KMS-11 (cell line): ENCODE measurements around the gene FAM219A.

Experiments used
- H2AFZ ChIP-seq: fragments of 200-600 bp; sonication (generic); 2 replicates; pipeline ENCODE4 v1.6.1; 2016; ENCODE audit warnings: antibody characterized with exemption, mixed run types, low read depth
- H3K27ac ChIP-seq: fragments of 200-600 bp; sonication (generic); 2 replicates; pipeline ENCODE4 v1.6.1; 2016; ENCODE audit warnings: mild to moderate bottlenecking, mixed run types
- H3K27me3 ChIP-seq: fragments of 200-600 bp; sonication (generic); 2 replicates; pipeline ENCODE4 v1.6.1; 2017; ENCODE audit warnings: mild to moderate bottlenecking, low read depth, mixed run types, moderate library complexity; ENCODE audit not compliant: insufficient read depth
- H3K36me3 ChIP-seq: fragments of 200-600 bp; sonication (generic); 2 replicates; pipeline ENCODE4 v1.6.1; 2017; ENCODE audit warnings: mild to moderate bottlenecking, mixed run types; ENCODE audit not compliant: insufficient read depth
- H3K4me1 ChIP-seq: fragments of 200-600 bp; sonication (generic); 2 replicates; pipeline ENCODE4 v1.6.1; 2016; ENCODE audit warnings: mild to moderate bottlenecking, low read depth, mixed run types; ENCODE audit not compliant: poor library complexity, severe bottlenecking
- H3K4me2 ChIP-seq: fragments of 200-600 bp; sonication (generic); 2 replicates; pipeline ENCODE4 v1.7.0; 2016; ENCODE audit warnings: mild to moderate bottlenecking, mixed run types
- H3K4me3 ChIP-seq: fragments of 200-600 bp; sonication (generic); IDR thresholded peaks from 2 replicates; pipeline ENCODE4 v1.6.1; 2017; ENCODE audit warnings: low read depth, low read length, mixed read lengths; ENCODE audit not compliant: insufficient read depth
- H3K79me2 ChIP-seq: fragments of 200-600 bp; sonication (generic); 2 replicates; pipeline ENCODE4 v1.6.1; 2016; ENCODE audit warnings: low read depth, mixed run types; ENCODE audit not compliant: insufficient read depth
- H3K9ac ChIP-seq: fragments of 200-600 bp; sonication (generic); 2 replicates; pipeline ENCODE4 v1.6.1; 2016; ENCODE audit warnings: mild to moderate bottlenecking, mixed run types
- H4K20me1 ChIP-seq: fragments of 200-600 bp; sonication (generic); 2 replicates; pipeline ENCODE4 v1.6.1; 2016; ENCODE audit warnings: mild to moderate bottlenecking, mixed run types; ENCODE audit not compliant: insufficient read depth
- TF ChIP-seq, protein P1 (sequence below): fragments of 200-600 bp; sonication (generic); conservative IDR thresholded peaks from 2 replicates; pipeline ENCODE4 v1.6.1; 2017; ENCODE audit warnings: low read depth, mild to moderate bottlenecking, antibody characterized with exemption, low read length, moderate library complexity, mixed read lengths

The FAM219A gene

DNA sequence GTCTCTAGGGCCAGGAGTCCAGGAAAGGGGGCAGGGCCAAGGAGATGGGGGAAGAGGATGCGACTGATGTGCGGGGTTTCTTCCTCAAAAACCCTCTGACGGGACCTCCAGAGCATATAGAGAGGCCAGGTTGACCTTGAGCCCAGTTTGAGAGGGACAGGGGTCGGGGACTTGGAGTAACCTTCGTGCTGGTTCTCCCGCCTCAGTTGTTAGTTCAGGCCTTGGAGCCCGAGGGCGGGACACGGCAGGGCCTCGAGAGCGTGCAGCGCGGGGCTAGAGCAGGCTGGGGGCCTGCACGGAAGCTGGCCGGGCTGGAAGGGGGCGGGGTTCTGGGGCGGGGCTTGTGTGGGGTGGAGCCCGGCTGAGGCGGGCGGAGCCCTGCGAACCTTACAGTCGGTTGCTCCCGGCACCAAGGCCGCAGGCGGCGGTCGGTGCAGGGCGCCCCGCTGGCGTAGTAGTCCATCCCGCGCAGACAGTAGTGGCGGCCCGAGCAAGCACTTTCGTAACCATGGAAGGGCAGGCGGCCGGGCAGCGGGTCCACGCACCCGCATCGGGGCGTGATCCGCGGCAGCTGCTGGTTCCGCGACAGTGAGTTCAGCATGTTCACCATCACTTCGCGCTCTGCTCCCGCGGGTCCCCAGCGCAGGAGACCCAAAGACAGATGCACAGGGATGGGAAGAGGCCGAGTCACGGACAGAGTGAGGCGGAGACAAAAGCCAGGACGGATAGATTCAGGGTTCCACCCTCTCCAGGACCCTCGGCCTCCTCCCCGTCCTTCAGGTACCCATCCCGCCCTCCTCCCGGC is 77.7 kb downstream of the FAM219A start:
- Histone ChIP-seq H3K4me2 (peak overlapping the region; percentile 82), H3K27me3 (no peaks in the 10 kb centered on the region), H3K9ac (no peak overlapping the region), H3K4me1 (peaks cover 20% of the 10 kb centered on the region), H3K36me3 (no peaks in the 10 kb centered on the region), H2AFZ (peak overlapping the region; percentile 86), H3K27ac (no peak overlapping the region), H3K79me2 (no peaks in the 10 kb centered on the region), H4K20me1 (no peaks in the 10 kb centered on the region), H3K4me3 (no peak overlapping the region)
- TF ChIP-seq, protein P1, sequence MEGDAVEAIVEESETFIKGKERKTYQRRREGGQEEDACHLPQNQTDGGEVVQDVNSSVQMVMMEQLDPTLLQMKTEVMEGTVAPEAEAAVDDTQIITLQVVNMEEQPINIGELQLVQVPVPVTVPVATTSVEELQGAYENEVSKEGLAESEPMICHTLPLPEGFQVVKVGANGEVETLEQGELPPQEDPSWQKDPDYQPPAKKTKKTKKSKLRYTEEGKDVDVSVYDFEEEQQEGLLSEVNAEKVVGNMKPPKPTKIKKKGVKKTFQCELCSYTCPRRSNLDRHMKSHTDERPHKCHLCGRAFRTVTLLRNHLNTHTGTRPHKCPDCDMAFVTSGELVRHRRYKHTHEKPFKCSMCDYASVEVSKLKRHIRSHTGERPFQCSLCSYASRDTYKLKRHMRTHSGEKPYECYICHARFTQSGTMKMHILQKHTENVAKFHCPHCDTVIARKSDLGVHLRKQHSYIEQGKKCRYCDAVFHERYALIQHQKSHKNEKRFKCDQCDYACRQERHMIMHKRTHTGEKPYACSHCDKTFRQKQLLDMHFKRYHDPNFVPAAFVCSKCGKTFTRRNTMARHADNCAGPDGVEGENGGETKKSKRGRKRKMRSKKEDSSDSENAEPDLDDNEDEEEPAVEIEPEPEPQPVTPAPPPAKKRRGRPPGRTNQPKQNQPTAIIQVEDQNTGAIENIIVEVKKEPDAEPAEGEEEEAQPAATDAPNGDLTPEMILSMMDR: no peak

DNA sequence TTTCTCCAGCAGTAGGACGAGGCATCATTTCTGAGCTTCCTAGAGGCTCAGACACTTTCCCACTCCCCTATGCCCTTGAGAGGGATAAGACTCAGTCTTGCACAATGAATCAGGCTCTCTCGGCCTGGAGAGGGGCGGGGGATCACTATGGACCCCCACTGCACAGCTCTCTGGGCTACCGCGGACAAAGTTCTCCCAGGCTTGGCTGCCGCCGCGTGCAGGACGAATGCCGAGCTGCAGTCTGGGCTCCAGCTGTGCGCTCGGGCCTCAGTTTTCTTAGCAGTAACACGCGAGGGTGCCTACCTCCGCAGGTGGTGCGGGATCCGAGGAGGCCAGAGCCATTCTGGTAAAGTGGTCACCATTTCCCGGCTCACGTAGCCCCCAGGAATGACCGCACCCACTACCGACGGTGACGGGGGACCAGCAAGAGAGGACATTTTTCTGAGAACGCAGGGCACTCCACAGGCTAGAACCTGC is 78.3 kb downstream of the FAM219A start:
- Histone ChIP-seq H3K4me2 (peak overlapping the region; percentile 82), H2AFZ (peak overlapping the region; percentile 86), H3K79me2 (no peaks in the 10 kb centered on the region), H3K4me3 (no peak overlapping the region), H3K9ac (no peak overlapping the region), H3K27ac (no peak overlapping the region), H3K36me3 (no peaks in the 10 kb centered on the region), H4K20me1 (no peaks in the 10 kb centered on the region), H3K27me3 (no peaks in the 10 kb centered on the region), H3K4me1 (peaks cover 26% of the 10 kb centered on the region)
- TF ChIP-seq, protein P1: no peak

DNA sequence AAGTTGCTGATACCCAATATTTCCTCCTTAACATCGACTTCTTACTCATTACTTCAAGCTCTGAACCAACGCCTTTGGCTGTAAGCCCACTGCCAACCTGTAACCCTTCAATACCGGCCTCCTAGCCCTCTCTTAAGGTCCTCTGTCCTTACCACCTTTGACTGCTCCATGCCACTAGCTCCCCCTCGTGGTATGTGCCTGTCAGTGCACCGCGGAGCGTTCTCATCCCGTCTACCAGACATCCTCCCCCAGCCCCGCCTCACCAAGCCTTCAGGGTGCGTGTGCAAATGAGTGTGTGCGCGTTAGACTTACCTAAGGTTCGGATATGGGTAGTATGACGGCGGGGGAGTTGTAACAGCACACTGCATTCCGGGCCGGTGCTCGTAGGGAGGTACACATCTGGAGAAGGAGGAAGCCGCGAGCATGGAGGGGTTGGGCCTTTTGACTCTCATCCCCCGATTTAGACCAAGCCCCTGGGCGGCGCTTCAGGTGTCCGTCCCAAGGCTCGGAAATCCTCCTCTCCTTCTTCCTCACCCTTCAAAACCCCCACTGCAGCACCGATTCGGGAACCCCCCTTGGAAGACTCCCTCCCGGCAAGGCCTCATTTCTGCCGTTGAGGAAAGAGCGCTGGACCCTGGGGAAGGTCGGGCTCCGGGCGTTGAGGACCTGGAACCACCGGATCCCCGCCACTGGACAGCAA is 78.9 kb downstream of the FAM219A start:
- Histone ChIP-seq H3K36me3 (no peaks in the 10 kb centered on the region), H3K4me3 (no peak overlapping the region), H4K20me1 (no peaks in the 10 kb centered on the region), H2AFZ (peak overlapping the region; percentile 86), H3K79me2 (no peaks in the 10 kb centered on the region), H3K27me3 (no peaks in the 10 kb centered on the region), H3K4me2 (peak overlapping the region; percentile 82), H3K4me1 (peaks cover 26% of the 10 kb centered on the region), H3K27ac (no peak overlapping the region), H3K9ac (no peak overlapping the region)
- TF ChIP-seq, protein P1: peak; percentile 97

DNA sequence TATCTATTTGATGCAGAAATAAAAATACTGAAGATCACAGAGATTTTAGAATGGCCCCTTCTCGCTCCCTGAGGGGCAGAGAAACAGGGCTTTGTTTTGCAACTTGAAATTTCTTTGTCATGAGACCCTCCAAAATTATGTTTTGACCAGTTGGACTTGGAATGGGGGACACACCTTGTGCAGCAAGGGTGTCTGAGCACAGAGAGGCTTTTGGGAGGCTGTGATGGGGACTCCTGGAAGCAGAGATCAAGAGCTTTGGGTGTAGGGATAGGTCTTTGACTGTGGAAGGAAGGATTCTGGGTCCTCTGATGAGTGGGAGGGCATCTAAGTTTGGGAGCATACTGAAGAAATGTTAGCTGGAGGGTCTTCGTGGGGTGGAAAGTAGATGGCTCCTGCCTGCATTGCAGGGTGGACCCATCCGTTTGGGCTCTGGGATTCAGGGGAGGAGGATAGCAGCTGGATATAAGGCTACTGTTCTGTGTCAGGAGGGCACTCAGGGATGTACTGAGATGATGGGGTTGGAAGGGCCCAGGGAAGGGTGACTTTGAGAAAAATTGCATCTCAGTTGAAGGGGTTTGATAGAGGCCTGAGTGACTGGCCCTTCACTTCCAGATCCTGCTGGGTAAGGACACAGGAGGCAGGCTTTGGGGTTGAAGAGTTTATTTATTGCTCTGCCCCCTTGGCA is 79.9 kb downstream of the FAM219A start:
- Histone ChIP-seq H3K4me3 (no peak overlapping the region), H3K27me3 (no peaks in the 10 kb centered on the region), H3K36me3 (no peaks in the 10 kb centered on the region), H3K4me2 (no peak overlapping the region; the same call in 1 of the 2 replicates), H4K20me1 (no peaks in the 10 kb centered on the region), H2AFZ (no peak overlapping the region), H3K9ac (no peak overlapping the region), H3K27ac (no peak overlapping the region), H3K79me2 (no peaks in the 10 kb centered on the region), H3K4me1 (peaks cover 26% of the 10 kb centered on the region)
- TF ChIP-seq, protein P1: no peak
